HS-27A (cell line): ENCODE data around the gene DCANP1.

Source experiments
- DNase-seq: peaks from one replicate; pipeline ENCODE4 v3.0.0-alpha.2; 2012; ENCODE audit warnings: low read depth, missing footprints

Gene DCANP1

GRCh38 chr5:135456238-135457099 is 9.3 kb upstream of the DCANP1 start:
- no peak for DNase-seq

DNA sequence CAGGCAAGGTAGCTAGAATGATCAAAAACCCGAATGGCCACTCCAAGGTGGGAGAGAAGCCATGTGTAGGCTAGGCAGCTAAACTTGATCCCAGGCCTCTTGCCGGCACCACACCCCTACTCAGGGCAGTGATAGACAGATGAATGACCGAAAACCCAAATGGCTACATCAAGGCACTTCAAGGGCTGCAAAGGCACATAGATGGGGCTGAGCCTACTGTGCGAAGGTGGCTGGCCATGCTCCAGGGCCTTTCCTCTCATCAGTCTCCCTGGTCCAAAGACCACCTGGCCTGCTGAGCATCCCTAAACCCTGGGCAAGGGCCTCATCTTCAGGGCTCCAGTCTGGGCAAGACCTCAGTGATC is 8.7 kb upstream of the DCANP1 start:
- no peak for DNase-seq

DNA sequence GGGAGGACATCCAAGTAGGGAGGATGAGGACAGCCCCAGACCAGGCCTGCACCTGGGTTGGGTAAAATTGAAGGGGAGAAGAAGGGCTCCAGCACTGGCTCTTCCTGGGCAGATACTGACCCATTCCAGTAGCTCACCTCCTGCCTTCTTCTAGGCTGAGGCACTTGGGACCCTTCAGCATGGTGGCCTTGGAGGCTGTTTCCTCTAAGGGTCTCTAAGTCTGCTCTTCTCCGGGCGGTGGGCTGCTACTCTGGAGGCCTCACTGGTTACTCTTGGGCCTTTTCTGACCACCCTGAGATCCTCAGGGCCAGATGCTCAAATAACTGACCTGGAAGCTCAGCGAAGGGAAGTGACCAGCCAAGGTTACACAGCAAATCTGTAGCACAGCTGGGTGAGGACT is 7.8 kb upstream of the DCANP1 start:
- DNase-seq = no peak

DNA sequence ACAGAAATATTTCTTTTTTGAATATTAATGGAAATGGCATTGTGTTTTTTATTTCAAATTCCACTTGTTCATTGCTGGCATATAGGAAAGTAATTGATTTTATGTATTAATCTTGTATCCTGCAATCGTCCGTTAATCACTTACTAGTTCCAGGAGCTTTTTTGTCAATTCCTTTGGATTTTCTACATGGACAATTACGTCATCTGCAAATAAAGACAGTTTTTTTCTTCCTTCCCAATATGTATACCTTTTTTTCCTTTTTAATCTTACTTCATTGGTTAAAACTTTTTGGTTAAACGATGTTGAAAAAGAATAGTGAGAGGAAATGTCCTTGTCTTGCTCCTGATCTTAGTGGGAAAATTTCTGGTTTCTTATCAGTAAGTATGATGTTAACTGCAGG is 6.5 kb upstream of the DCANP1 start:
- DNase-seq = no peak

DNA sequence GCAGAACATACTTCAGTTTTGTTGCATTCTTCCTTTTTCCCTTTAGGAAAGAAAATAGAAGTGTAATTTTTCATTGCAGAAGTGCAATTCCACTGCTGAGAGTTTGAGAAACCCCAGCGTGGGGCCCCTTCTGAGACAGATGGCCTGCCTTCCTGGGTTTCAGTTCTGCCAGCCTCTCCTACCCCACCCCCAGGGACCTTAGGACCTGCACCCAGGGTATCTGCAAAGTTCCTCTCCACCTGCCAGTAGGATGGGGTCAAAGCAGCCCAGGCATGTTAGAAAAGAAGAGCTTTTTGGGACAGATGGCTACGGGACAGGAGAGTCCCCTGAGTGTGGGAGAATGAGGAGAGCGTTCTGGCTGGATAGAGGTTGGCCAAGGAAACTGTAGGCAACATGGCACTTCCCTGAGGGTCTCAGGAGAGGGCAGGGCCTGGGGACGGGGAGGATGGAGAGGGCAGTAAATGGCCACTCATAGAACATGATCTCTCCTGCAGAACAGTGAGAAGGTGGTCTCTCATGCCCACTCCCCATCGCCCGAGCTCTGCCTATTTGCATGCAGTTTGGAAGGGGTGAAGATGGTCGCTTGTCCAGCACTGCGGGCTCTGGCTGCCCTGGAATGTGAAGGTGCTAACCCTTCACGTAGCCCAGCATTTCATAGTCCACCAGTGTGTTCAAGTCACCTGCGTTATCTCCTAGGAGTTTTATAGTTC is 5.3 kb upstream of the DCANP1 start, which contains the start of gene TIFAB:
TIFAB (minus strand) TSS at position 31 of the 710 bp plus-strand sequence. CDS start 2,412 bp downstream, outside the sequence.
- DNase-seq = no peak

- no peak for DNase-seq
Observed at GRCh38 chr5:135451581-135452320, 4.6 kb upstream of the DCANP1 start.

DNA sequence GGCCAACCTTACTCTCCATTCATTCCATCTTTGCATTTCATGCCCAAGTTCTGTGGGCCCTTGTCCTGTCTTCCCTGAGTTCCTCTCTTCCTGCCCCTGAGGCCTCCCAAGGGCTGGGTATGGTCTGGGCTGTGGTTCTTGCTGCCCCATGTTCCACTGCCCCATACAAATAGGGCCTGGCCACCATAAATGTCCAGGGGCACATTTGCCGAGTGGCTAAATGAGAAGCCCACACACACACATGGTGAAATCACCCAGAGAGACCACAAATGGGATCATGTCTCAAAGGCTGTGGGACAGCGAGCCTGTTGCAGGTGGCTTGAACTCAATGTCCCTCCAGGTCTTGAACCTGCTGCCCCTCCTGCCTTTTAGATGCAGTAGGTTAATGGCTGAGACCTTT is 3.8 kb upstream of the DCANP1 start:
- no peak for DNase-seq

- DNase-seq = no peak
Observed at GRCh38 chr5:135450336-135450735, 3.2 kb upstream of the DCANP1 start.

DNA sequence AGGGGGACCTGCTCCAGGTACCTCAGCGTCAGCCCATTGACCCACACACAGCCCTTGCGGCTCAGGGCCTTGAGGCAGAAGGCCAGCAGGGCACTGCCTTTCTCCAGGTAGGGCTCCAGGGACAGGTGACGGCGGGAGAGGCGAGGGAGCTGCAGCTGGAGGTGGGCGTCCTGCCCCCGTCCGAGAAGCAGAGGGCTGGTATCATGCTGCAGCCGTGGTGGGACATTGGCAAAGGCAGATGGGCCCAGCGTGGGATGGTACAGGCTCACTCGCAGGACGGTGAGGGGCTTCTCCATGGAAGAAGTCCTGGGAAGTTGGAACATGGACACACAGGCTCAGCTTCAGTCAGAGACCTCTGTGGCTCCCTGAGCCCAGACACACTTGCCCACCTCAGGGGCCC is 2.5 kb upstream of the DCANP1 start:
- no peak for DNase-seq

DNA sequence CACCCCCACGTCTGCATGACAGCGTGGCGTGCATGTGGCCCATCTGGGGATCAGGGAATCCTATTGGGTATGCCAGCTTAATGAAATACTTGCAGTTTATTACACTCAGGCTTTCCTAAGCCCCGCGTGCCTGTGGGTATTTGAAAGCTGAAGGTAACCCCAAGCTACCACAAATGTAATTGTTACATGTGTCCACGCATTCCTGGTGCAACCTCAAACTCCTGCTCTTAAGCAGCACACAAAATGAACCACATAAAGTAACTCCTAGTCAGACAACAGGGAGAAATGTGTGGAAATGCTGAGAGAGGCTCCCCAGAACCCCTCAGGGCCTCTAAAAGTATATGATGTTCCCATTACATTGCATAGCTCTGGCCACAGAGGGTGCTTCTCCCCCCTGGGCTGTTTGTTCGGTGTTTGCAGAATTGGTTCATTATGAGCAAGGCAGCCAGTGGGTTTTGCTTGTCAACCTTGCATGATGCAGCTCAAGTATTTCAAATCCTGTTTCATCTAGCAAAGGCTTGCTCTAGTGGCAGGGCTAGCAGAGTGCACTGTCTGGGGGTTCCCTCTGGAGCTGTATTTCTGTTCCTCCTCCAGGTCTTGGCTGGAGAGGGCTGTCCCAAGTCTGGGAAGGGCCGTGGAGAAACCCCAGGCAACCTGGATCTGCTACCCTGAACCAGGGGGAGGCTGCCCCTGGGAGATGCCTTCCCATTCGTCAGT is 1.8 kb upstream of the DCANP1 start:
- DNase-seq = no peak

DNA sequence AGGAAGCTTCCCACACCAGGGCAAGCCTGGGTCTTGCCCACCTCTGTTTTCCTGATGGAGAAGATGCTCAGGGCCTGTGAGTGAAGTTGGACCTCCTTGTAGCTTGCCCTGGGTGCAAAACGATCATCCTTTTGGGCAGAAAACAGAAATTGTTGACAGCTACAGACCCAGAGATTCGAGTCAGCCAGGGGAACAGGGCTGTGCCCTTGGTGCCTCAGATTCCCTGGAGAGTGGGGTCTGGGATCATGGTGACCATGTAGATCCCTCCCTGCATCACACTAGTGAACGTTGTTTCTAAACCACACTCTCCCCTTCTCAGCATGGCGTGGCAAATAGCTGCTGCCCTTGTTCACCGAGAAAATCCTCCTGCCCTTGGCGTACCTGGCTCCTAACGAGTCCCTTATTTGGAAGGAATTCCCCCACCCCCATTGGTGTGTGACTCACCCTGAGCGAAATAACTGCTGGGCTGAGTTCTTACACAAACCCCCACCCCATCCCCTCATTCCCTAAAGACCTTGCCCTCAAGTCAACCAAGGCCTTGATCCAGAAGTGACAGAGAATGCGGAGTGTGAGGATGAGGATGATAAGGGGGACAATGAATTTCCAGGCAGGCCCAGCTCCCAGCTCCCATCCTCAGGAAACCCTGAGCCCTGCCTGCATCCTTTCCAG is 1.1 kb upstream of the DCANP1 start:
- DNase-seq = no peak

GRCh38 chr5:135446615-135447014 is 533 bp downstream of the DCANP1 start:
- no peak for DNase-seq

DNA sequence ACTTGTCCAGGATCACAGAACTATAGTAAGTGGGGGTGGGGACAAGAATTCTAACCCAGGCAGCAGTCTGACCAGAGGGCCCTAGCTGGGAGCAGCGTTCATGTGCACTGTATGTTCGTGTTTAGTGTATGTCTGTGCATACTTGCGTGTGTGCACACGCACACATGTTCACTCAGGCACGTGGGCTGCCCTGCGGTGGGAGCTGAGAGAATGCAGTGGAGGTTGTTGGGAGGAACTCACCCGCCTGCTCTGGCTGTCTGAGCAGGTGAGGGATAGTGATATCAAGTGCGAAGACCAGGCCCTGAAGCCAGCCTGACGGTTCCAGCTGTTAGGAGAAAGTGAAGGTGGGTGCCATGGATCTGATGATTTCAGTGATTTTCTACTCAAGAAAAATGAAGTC is 942 bp downstream of the DCANP1 start:
- DNase-seq = no peak

- no peak for DNase-seq
Observed at GRCh38 chr5:135445306-135445985, 1.7 kb downstream of the DCANP1 start.

- no peak for DNase-seq
Observed at GRCh38 chr5:135444881-135445280, 2.3 kb downstream of the DCANP1 start.

GRCh38 chr5:135444360-135444759 is 2.8 kb downstream of the DCANP1 start:
- DNase-seq = no peak

DNA sequence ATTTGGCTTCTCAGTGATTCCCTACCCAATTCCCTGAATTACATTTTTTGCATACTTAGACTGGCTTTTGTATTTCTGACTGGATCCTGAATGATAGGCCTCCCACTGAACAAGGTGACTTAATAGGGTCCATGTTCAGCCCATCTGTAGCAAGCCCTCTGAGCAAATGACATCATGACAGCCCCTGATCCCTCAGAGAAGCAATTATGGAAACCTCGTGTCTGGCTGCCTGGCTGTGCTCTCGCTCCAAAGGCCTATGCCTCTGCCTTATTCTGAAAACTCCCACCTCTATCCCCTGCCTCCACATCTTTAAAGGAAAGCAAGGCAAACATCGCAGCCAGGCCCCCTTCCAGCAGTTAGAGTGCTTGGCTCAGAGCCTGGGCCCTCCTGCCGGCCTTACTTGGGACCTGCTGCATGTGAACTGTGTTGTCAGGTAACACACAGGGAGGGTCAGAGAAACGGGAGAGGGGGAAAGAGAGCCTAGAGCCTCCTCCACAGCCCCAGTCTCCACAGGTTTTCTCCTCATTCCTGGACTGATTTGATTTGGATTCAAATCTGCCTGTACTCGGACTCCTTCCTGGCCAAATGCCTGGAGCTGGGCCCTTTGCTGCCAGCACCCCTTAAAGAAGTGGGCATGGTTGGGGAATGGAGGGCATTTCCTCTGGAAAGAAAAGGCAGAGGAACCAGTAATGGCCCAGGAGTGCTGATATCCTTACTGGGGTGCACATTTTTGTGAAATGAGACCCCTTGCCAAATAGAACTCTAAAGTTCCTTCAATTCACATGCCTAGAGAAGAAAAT is 3.8 kb downstream of the DCANP1 start:
- DNase-seq = no peak

GRCh38 chr5:135442431-135443160 is 4.6 kb downstream of the DCANP1 start:
- DNase-seq = no peak

GRCh38 chr5:135441919-135442318 is 5.2 kb downstream of the DCANP1 start:
- no peak for DNase-seq
